ENCODE data around the gene BCLAF1. TPM values are rescaled to one million over a fixed set of nuclear protein-coding genes. Genes with fewer than 3 reads are reported as not detected.

The BCLAF1 gene
- total and polyA plus RNA-seq, 4 donors = 23.2 to 326 (median 68.5) TPM

- Histone ChIP-seq H3K4me3 (no peak overlapping the region), H3K9me3 (ENCODE audit: control insufficient read depth in 4 of 4, insufficient read depth in 3 of 4, low read length in 3 of 4) (no peaks in the 10 kb centered on the region), H3K4me1 (ENCODE audit: control insufficient read depth in 5 of 5, insufficient read depth in 5 of 5, low read length in 5 of 5) (no peaks in the 10 kb centered on the region), H3K9ac (ENCODE audit: insufficient read depth in 1 of 2, low read length in 2 of 2) (no peak overlapping the region), H3K27me3 (ENCODE audit: control insufficient read depth in 3 of 3, insufficient read depth in 3 of 3, low read length in 2 of 3) (no peaks in the 10 kb centered on the region), H3K27ac (ENCODE audit: low read depth in 1 of 2, low read length in 1 of 2) (no peak overlapping the region), H3K36me3 (ENCODE audit: control insufficient read depth in 4 of 4, insufficient read depth in 4 of 4, low read length in 4 of 4) (no peaks in the 10 kb centered on the region)
- WGBS, 2 donors = 94% methylated on average over 5 of the region's 5 CpGs
- TF ChIP-seq CTCF (IDR thresholded peaks at IDR 0.05; ENCODE audit: control extremely low read depth, extremely low read depth) = no peak
- ATAC-seq (ENCODE audit: insufficient read depth, low FRiP score) (no peak), DNase-seq (no peak)
Observed at GRCh38 chr6:136244061-136244616, 45.5 kb downstream of the BCLAF1 start.

- WGBS, 2 donors = 46 to 73% methylated on average over 9 of the region's 9 CpGs
- Histone ChIP-seq H3K4me3 (no peak overlapping the region), H3K27ac (ENCODE audit: low read depth in 1 of 2, low read length in 1 of 2) (no peak overlapping the region), H3K36me3 (ENCODE audit: control insufficient read depth in 4 of 4, insufficient read depth in 4 of 4, low read length in 4 of 4) (no peaks in the 10 kb centered on the region), H3K27me3 (ENCODE audit: control insufficient read depth in 3 of 3, insufficient read depth in 3 of 3, low read length in 2 of 3) (no peaks in the 10 kb centered on the region), H3K9ac (ENCODE audit: insufficient read depth in 1 of 2, low read length in 2 of 2) (no peak overlapping the region), H3K9me3 (ENCODE audit: control insufficient read depth in 4 of 4, insufficient read depth in 3 of 4, low read length in 3 of 4) (no peaks in the 10 kb centered on the region), H3K4me1 (ENCODE audit: control insufficient read depth in 5 of 5, insufficient read depth in 5 of 5, low read length in 5 of 5) (peaks cover 0 to 1% (median 0%) of the 10 kb centered on the region in 5 donors)
- no peak for DNase-seq
- TF ChIP-seq CTCF (IDR thresholded peaks at IDR 0.05; ENCODE audit: control extremely low read depth, extremely low read depth) = no peak
- ATAC-seq (ENCODE audit: insufficient read depth, low FRiP score) = peak; percentile 58
Observed at GRCh38 chr6:136236466-136237293, 53.0 kb downstream of the BCLAF1 start.

GRCh38 chr6:136235233-136235564, 54.4 kb downstream of the BCLAF1 start:
- Histone ChIP-seq H3K9me3 (ENCODE audit: control insufficient read depth in 4 of 4, insufficient read depth in 3 of 4, low read length in 3 of 4) (no peaks in the 10 kb centered on the region), H3K27ac (ENCODE audit: low read depth in 1 of 2, low read length in 1 of 2) (no peak overlapping the region), H3K4me3 (no peak overlapping the region), H3K9ac (ENCODE audit: insufficient read depth in 1 of 2, low read length in 2 of 2) (no peak overlapping the region), H3K36me3 (ENCODE audit: control insufficient read depth in 4 of 4, insufficient read depth in 4 of 4, low read length in 4 of 4) (no peaks in the 10 kb centered on the region), H3K4me1 (ENCODE audit: control insufficient read depth in 5 of 5, insufficient read depth in 5 of 5, low read length in 5 of 5) (peaks cover 0 to 1% (median 0%) of the 10 kb centered on the region in 5 donors), H3K27me3 (ENCODE audit: control insufficient read depth in 3 of 3, insufficient read depth in 3 of 3, low read length in 2 of 3) (no peaks in the 10 kb centered on the region)
- no peak for ATAC-seq (ENCODE audit: insufficient read depth, low FRiP score)
- no peak for TF ChIP-seq CTCF (IDR thresholded peaks at IDR 0.05; ENCODE audit: control extremely low read depth, extremely low read depth)
- WGBS, 2 donors = 73 to 81% methylated on average over 4 of the region's 4 CpGs
- no peak for DNase-seq

All from lung (tissue), 12 donors.